ENCODE measurements around the gene LMX1B. TPM values are rescaled to one million over a fixed set of nuclear protein-coding genes. Genes with fewer than 3 reads are reported as not detected.

LMX1B gene
- total and polyA plus RNA-seq, 2 donors (not counting 1 experiment from before 2014, with no cell fraction given), result not detected

DNA sequence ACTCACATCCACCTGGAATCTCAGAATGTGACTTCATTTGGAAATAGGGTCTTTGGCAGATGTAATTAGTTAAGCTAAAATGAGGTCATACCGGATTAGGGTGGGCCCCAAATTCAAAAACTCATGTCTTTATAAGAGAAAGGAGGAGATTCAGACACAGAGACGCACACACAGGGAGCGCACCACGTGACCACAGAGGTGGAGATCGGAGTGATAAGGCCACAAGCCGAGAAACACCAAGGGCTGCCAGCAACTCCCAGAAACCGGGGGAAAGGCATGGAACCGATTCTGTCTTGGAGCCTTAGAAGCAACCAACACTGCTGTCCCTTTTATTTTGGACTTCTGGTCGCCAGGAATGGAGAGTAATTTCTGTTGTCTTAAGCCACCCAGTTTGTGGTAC is 31.8 kb upstream of the LMX1B start:
- Histone ChIP-seq H3K79me2 (ENCODE audit: control insufficient read depth, insufficient read depth, low read length) (no peaks in the 10 kb centered on the region), H4K20me1 (ENCODE audit: control insufficient read depth, extremely low read depth, insufficient read depth, low read length) (no peaks in the 10 kb centered on the region), H3K36me3 (ENCODE audit: control insufficient read depth, insufficient read depth, low read length) (no peaks in the 10 kb centered on the region), H3K4me1 (ENCODE audit: control insufficient read depth, extremely low read depth, insufficient read depth, low read length) (no peaks in the 10 kb centered on the region), H2AFZ (ENCODE audit: low read length) (no peak overlapping the region), H3K27me3 (ENCODE audit: control insufficient read depth, insufficient read depth, low read length) (peaks cover 16% of the 10 kb centered on the region), H3K27ac (ENCODE audit: insufficient read depth, low read length) (no peak overlapping the region), H3K4me3 (replicated peaks in 1 of 4; ENCODE audit: control extremely low read depth in 1 of 4, insufficient read depth in 1 of 4, low read depth in 3 of 4, low read length in 4 of 4) (no peak overlapping the region), H3K9ac (ENCODE audit: insufficient read depth, low read length) (no peak overlapping the region), H3K9me3 (ENCODE audit: control insufficient read depth, insufficient read depth, low read depth, low read length) (no peaks in the 10 kb centered on the region), H3K4me2 (ENCODE audit: extremely low read depth, insufficient read depth, low read length) (no peak overlapping the region)
- TF ChIP-seq EZH2 (IDR thresholded peaks at IDR 0.05; ENCODE audit: low read length, missing control alignments), result no peak
- TF ChIP-seq, protein P1, sequence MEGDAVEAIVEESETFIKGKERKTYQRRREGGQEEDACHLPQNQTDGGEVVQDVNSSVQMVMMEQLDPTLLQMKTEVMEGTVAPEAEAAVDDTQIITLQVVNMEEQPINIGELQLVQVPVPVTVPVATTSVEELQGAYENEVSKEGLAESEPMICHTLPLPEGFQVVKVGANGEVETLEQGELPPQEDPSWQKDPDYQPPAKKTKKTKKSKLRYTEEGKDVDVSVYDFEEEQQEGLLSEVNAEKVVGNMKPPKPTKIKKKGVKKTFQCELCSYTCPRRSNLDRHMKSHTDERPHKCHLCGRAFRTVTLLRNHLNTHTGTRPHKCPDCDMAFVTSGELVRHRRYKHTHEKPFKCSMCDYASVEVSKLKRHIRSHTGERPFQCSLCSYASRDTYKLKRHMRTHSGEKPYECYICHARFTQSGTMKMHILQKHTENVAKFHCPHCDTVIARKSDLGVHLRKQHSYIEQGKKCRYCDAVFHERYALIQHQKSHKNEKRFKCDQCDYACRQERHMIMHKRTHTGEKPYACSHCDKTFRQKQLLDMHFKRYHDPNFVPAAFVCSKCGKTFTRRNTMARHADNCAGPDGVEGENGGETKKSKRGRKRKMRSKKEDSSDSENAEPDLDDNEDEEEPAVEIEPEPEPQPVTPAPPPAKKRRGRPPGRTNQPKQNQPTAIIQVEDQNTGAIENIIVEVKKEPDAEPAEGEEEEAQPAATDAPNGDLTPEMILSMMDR (conservative IDR thresholded peaks at IDR 0.05 in 1 of 2, IDR thresholded peaks at IDR 0.05 in 1 of 2; ENCODE audit: low read depth in 1 of 2, low read length in 2 of 2), result no peak
- no peak for DNase-seq (ENCODE audit: low read depth in 2 of 2)

DNA sequence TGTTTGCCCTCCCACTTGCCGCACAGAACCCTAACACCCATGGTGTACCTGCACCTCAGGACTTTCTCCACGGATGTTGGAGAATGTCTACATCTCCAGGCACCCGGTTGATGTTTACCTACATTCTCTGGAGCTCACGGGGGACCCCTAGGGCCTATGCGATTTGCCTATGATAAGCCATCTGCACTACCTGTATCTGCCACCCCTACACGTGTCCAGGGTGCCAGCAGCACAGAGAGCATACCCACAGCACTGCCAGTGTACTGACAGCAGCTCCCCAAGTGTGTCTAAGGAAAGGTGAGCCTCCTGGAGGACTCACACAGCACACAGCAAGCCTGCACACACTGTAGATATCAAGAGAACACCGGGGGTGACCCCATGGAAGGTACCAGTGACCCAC is 31.3 kb upstream of the LMX1B start:
- TF ChIP-seq EZH2 (IDR thresholded peaks at IDR 0.05; ENCODE audit: low read length, missing control alignments), result no peak
- TF ChIP-seq, protein P1 (conservative IDR thresholded peaks at IDR 0.05 in 1 of 2, IDR thresholded peaks at IDR 0.05 in 1 of 2; ENCODE audit: low read depth in 1 of 2, low read length in 2 of 2), result no peak
- Histone ChIP-seq H3K27ac (ENCODE audit: insufficient read depth, low read length) (no peak overlapping the region), H3K4me3 (replicated peaks in 1 of 4; ENCODE audit: control extremely low read depth in 1 of 4, insufficient read depth in 1 of 4, low read depth in 3 of 4, low read length in 4 of 4) (no peak overlapping the region), H4K20me1 (ENCODE audit: control insufficient read depth, extremely low read depth, insufficient read depth, low read length) (no peaks in the 10 kb centered on the region), H3K36me3 (ENCODE audit: control insufficient read depth, insufficient read depth, low read length) (no peaks in the 10 kb centered on the region), H2AFZ (ENCODE audit: low read length) (no peak overlapping the region), H3K9me3 (ENCODE audit: control insufficient read depth, insufficient read depth, low read depth, low read length) (no peaks in the 10 kb centered on the region), H3K9ac (ENCODE audit: insufficient read depth, low read length) (no peak overlapping the region), H3K4me1 (ENCODE audit: control insufficient read depth, extremely low read depth, insufficient read depth, low read length) (no peaks in the 10 kb centered on the region), H3K4me2 (ENCODE audit: extremely low read depth, insufficient read depth, low read length) (no peak overlapping the region), H3K79me2 (ENCODE audit: control insufficient read depth, insufficient read depth, low read length) (no peaks in the 10 kb centered on the region), H3K27me3 (ENCODE audit: control insufficient read depth, insufficient read depth, low read length) (peaks cover 12% of the 10 kb centered on the region)
- DNase-seq (ENCODE audit: low read depth in 2 of 2), result no peak

DNA sequence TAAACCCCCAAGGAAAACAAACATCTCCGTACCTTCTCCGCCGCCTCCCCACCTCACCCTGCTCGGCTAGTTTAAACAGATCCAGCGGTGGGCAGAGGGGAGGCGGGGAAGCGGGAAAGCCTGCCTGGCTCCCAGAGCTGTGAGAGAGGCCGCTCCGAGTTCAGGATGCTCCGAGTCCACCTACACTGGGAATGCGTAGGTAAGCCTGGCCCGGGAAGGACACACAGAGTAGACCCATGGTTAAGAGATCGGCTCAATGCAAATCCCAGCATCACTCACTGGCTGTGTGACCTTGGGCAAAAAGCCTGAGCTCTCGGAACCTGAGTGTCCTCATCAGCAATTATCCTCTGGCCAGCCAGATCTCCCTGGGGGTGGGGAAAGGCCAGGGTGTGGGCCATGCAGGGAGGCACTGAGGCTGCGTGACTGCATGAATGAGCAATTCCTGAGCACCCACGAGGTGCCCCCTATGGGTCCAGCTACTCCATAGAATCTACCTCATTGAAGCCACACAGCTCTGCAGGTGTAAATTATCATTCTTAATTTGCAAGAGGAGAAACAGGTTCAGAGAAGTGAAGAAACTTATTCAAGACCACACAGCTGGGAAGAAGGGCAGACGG is 30.5 kb upstream of the LMX1B start:
- Histone ChIP-seq H3K27me3 (ENCODE audit: control insufficient read depth, insufficient read depth, low read length) (peaks cover 12% of the 10 kb centered on the region), H2AFZ (ENCODE audit: low read length) (no peak overlapping the region), H3K4me1 (ENCODE audit: control insufficient read depth, extremely low read depth, insufficient read depth, low read length) (no peaks in the 10 kb centered on the region), H3K79me2 (ENCODE audit: control insufficient read depth, insufficient read depth, low read length) (no peaks in the 10 kb centered on the region), H3K36me3 (ENCODE audit: control insufficient read depth, insufficient read depth, low read length) (no peaks in the 10 kb centered on the region), H3K4me2 (ENCODE audit: extremely low read depth, insufficient read depth, low read length) (no peak overlapping the region), H4K20me1 (ENCODE audit: control insufficient read depth, extremely low read depth, insufficient read depth, low read length) (no peaks in the 10 kb centered on the region), H3K9me3 (ENCODE audit: control insufficient read depth, insufficient read depth, low read depth, low read length) (no peaks in the 10 kb centered on the region), H3K27ac (ENCODE audit: insufficient read depth, low read length) (no peak overlapping the region), H3K9ac (ENCODE audit: insufficient read depth, low read length) (no peak overlapping the region), H3K4me3 (replicated peaks in 1 of 4; ENCODE audit: control extremely low read depth in 1 of 4, insufficient read depth in 1 of 4, low read depth in 3 of 4, low read length in 4 of 4) (no peak overlapping the region)
- no peak for TF ChIP-seq EZH2 (IDR thresholded peaks at IDR 0.05; ENCODE audit: low read length, missing control alignments)
- TF ChIP-seq, protein P1 (conservative IDR thresholded peaks at IDR 0.05 in 1 of 2, IDR thresholded peaks at IDR 0.05 in 1 of 2; ENCODE audit: low read depth in 1 of 2, low read length in 2 of 2), result no peak
- DNase-seq (ENCODE audit: low read depth in 2 of 2), result no peak
